Measurements from ENCODE around the gene TAF3.

GRCh38 chr10:8041284-8041991 is 223.1 kb downstream of the TAF3 start:
- TF ChIP-seq, protein P1, sequence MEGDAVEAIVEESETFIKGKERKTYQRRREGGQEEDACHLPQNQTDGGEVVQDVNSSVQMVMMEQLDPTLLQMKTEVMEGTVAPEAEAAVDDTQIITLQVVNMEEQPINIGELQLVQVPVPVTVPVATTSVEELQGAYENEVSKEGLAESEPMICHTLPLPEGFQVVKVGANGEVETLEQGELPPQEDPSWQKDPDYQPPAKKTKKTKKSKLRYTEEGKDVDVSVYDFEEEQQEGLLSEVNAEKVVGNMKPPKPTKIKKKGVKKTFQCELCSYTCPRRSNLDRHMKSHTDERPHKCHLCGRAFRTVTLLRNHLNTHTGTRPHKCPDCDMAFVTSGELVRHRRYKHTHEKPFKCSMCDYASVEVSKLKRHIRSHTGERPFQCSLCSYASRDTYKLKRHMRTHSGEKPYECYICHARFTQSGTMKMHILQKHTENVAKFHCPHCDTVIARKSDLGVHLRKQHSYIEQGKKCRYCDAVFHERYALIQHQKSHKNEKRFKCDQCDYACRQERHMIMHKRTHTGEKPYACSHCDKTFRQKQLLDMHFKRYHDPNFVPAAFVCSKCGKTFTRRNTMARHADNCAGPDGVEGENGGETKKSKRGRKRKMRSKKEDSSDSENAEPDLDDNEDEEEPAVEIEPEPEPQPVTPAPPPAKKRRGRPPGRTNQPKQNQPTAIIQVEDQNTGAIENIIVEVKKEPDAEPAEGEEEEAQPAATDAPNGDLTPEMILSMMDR (IDR thresholded peaks at IDR 0.05) = no peak
- no peak for TF ChIP-seq EP300 (IDR thresholded peaks at IDR 0.05)
- no peak for TF ChIP-seq POLR2A (IDR thresholded peaks at IDR 0.05)

Measured in stomach (tissue), 4 donors.